Right atrium auricular region (tissue), 2 donors: ENCODE measurements around the gene CALHM5. TPM values are rescaled to one million over a fixed set of nuclear protein-coding genes. Genes with fewer than 3 reads are reported as not detected.
A peak's percentile ranks its signal among the peaks of the same experiment; 100 is the strongest.

Experiments used
- DNase-seq: peaks from one replicate; pipeline ENCODE4 v3.0.0-alpha.2; 2019; ENCODE audit warnings: low spot score
- H3K27ac ChIP-seq, 2 donors: fragments of 200-600 bp; sonication (generic); 1 replicate in 1 of 2; 2 replicates in 1 of 2; pipeline ENCODE4 v1.5.1; 2016 to 2019
- H3K27me3 ChIP-seq, 2 donors: fragments of 200-600 bp; sonication (generic); one replicate each; pipeline versions ENCODE4 v1.5.1 to v1.6.0; 2017 to 2019
- H3K36me3 ChIP-seq: fragments of 200-600 bp; sonication (generic); one replicate; pipeline ENCODE4 v1.5.1; 2016
- H3K4me1 ChIP-seq, 2 donors: fragments of 200-600 bp; sonication (generic); one replicate each; pipeline versions ENCODE4 v1.5.1 to v1.6.0; 2017 to 2019
- H3K4me3 ChIP-seq, 2 donors: fragments of 200-600 bp; sonication (generic); 1 replicate in 1 of 2; 2 replicates in 1 of 2; pipeline ENCODE4 v1.5.1; 2017 to 2019; ENCODE audit warnings: mild to moderate bottlenecking in 1 of 2, moderate library complexity in 1 of 2
- H3K9me3 ChIP-seq, 2 donors: fragments of 200-600 bp; sonication (generic); one replicate each; pipeline ENCODE4 v1.5.1; 2019
- total RNA-seq, 2 donors: library from RNA; depleted of rRNA; stranded (reverse); fragments of >200 nt; gene quantifications; one replicate each; pipeline ENCODE4 v1.1.0, GENCODE V29; 2016
- TF ChIP-seq, protein P1 (sequence below), 2 donors: fragments of 200-600 bp; sonication (generic); IDR thresholded peaks; one replicate each; pipeline ENCODE4 v1.5.1; 2019; ENCODE audit warnings: antibody characterized with exemption in 2 of 2

CALHM5 gene
- total RNA-seq, 2 donors from 2014 or later = 2.3 to 3.4 TPM

DNA sequence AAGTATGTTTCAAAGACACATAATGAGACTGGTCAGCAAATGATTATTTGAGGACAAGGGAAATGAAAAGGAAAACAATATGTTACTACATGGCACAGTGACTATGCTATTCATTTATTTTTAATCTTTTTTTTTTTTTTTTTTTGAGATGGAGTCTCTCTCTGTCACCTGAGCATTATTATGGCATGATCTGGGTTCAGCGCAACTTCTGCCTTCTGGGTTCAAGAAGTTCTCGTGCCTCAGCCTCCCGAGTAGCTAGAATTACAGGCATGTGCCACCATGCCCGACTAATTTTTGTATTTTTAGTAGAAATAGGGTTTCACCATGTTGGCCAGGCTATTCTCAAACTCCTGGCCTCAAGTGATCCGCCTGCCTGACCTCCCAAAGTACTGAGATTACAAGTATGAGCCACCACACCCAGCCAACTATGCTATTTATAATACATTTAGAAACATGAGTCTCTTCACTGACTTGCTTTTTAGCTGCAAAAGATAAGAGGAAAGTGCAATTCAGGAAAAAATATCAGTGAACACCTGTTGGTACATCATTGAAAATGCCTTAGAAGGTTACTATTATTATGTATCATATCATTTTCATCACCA is 45.5 kb downstream of the CALHM5 start:
- TF ChIP-seq, protein P1, sequence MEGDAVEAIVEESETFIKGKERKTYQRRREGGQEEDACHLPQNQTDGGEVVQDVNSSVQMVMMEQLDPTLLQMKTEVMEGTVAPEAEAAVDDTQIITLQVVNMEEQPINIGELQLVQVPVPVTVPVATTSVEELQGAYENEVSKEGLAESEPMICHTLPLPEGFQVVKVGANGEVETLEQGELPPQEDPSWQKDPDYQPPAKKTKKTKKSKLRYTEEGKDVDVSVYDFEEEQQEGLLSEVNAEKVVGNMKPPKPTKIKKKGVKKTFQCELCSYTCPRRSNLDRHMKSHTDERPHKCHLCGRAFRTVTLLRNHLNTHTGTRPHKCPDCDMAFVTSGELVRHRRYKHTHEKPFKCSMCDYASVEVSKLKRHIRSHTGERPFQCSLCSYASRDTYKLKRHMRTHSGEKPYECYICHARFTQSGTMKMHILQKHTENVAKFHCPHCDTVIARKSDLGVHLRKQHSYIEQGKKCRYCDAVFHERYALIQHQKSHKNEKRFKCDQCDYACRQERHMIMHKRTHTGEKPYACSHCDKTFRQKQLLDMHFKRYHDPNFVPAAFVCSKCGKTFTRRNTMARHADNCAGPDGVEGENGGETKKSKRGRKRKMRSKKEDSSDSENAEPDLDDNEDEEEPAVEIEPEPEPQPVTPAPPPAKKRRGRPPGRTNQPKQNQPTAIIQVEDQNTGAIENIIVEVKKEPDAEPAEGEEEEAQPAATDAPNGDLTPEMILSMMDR (IDR thresholded peaks at IDR 0.05) = no peak
- Histone ChIP-seq H3K27ac (peak overlapping the region; percentile 8 to 36), H3K4me3 (no peak overlapping the region), H3K9me3 (no peaks in the 10 kb centered on the region), H3K36me3 (no peaks in the 10 kb centered on the region), H3K4me1 (peaks cover 0 to 10% of the 10 kb centered on the region in 2 donors), H3K27me3 (no peaks in the 10 kb centered on the region)
- DNase-seq = no peak

DNA sequence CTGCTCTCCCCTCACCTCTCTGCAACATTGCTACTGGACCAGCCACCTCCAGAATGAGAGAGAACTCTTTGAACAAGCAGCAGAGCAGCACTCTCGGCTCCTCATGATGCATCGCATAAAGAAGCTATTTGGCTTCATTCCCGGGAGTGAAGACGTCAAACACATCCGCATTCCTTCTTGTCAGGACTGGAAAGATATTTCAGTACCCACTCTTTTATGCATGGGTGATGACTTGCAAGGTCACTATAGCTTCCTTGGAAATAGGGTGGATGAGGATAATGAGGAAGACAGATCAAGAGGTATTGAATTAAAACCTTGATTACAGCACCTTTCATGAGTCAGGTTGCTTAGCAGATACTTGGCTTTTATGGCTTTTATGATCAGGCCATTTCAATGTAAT is 46.5 kb downstream of the CALHM5 start:
- DNase-seq = no peak
- TF ChIP-seq, protein P1 (IDR thresholded peaks at IDR 0.05) = no peak
- H3K27me3 ChIP-seq = no peaks in the 10 kb centered on the region

GRCh38 chr6:116560130-116560529 is 48.7 kb downstream of the CALHM5 start:
- Histone ChIP-seq H3K27me3 (no peaks in the 10 kb centered on the region), H3K27ac (no peak overlapping the region), H3K4me3 (no peak overlapping the region), H3K9me3 (no peaks in the 10 kb centered on the region), H3K4me1 (peaks cover 0 to 10% of the 10 kb centered on the region in 2 donors), H3K36me3 (no peaks in the 10 kb centered on the region)
- TF ChIP-seq, protein P1 (IDR thresholded peaks at IDR 0.05) = no peak
- DNase-seq = no peak

More for the DNA sequence above, 46.5 kb downstream of the CALHM5 start:
- Histone ChIP-seq H3K4me1 (peaks cover 0 to 10% of the 10 kb centered on the region in 2 donors), H3K27ac (peak overlapping the region in 1 of 2 donors; percentile 36), H3K36me3 (no peaks in the 10 kb centered on the region), H3K9me3 (no peaks in the 10 kb centered on the region), H3K4me3 (no peak overlapping the region)

DNA sequence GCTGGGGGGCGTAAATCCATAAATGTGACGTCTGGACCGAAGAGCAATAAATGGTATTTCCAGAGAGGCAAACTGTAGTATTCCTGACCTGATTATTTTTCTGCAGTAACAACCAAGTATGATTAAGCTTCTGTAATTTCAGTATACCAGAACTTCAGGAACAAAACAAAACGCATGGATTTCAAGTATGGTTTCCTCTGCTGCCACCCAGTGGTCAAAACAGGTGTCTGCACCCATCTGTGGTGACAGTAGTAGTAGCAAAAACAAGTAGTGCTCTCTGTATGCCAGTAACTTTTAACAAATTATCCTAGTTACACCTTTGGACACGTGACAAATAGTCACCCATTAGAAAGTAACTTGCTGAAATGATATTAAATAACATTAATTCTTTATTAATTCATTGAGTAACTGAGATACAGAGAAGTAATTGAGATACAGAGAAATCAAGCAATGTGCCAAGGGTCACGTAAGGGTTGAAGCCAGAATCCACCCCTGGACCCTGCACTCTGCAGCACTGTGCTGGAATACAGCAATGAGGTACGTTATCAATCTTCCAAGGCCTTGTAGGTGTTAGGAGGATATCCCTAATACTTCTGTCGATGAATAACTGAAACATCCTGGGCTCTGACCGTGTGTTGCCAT is 50.1 kb downstream of the CALHM5 start:
- peak; percentile 88 for DNase-seq
- TF ChIP-seq, protein P1 (IDR thresholded peaks at IDR 0.05) = peak; percentile 89 to 96

DNA sequence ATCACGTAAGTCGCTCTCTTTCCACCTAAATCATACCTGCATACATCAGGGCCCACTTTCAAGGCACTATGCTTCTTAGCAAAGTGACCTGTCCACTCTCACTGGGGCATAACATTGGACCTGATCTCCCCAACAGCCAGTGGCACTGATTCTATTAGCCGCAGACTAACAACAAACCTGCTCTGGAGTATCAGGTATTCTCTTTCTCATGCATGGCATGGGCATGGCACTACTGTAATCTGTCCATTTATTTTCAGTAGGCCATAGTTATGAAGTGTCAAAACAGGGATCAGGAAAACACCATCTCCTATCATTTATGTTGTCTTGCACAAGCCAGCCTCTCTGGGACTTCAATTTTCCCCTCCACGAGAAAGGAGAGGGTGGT is 50.6 kb downstream of the CALHM5 start:
- no peaks in the 10 kb centered on the region for H3K27me3 ChIP-seq
- peaks cover 0 to 14% of the 10 kb centered on the region in 2 donors for H3K4me1 ChIP-seq
- H3K27ac ChIP-seq = no peak overlapping the region
- DNase-seq = no peak
- no peaks in the 10 kb centered on the region for H3K9me3 ChIP-seq
- no peak overlapping the region for H3K4me3 ChIP-seq
- TF ChIP-seq, protein P1 (IDR thresholded peaks at IDR 0.05) = no peak
- H3K36me3 ChIP-seq = no peaks in the 10 kb centered on the region

More for the DNA sequence above, 50.1 kb downstream of the CALHM5 start:
- Histone ChIP-seq H3K4me3 (peak overlapping the region in 1 of 2 donors; percentile 15), H3K36me3 (no peaks in the 10 kb centered on the region), H3K9me3 (no peaks in the 10 kb centered on the region), H3K27ac (no peak overlapping the region), H3K27me3 (no peaks in the 10 kb centered on the region), H3K4me1 (peaks cover 0 to 14% of the 10 kb centered on the region in 2 donors)
